Brain pericyte (primary cell): Measurements from ENCODE around the gene ARHGAP26.

Source experiments
- DNase-seq: peaks from one replicate; pipeline ENCODE4 v3.0.0-alpha.2; 2012; ENCODE audit warnings: low read depth, low spot score

ARHGAP26 gene

GRCh38 chr5:142847898-142848790 lies 78.0 kb downstream of the ARHGAP26 start:
- DNase-seq: no peak

GRCh38 chr5:142849466-142849865 lies 79.3 kb downstream of the ARHGAP26 start:
- no peak for DNase-seq

DNA sequence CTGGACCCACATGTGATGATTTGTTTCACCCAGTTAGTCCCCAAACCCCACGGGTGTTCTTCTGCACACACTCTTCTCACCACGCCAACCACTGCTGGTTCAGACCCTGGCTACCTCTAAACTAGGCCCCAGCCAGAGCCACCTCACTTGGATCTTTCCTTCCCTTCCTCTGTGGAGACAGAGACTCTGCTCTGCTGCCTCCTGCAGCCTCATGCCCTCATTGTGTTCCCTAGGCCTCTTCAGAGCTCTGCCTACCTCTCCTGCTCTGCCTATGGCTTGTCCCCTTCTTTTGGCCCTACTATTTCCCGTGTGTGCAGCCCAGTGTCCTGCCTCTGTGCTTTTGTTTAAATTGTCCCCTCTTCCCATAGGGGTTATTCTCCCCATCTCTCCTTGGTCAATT lies 79.7 kb downstream of the ARHGAP26 start:
- no peak for DNase-seq

DNA sequence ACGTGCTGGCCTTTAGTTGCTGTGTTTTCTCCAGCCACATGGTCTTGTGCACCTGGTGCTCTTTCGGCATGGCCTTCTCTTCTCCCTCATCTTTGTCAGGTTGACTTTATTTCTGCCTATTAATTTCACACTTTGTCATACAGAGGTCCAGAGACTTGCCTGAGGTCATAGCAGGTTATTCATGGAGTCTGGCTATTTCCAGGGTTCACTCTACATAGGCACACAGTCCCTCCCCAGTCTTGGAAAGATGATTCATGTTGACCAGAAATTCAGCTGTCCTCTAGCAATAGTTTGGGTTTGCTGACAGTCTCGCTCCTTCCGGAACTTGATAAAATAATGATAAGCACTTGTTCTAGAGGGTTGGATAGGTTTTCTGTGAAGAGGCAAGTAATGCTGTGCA lies 81.6 kb downstream of the ARHGAP26 start:
- no peak for DNase-seq

DNA sequence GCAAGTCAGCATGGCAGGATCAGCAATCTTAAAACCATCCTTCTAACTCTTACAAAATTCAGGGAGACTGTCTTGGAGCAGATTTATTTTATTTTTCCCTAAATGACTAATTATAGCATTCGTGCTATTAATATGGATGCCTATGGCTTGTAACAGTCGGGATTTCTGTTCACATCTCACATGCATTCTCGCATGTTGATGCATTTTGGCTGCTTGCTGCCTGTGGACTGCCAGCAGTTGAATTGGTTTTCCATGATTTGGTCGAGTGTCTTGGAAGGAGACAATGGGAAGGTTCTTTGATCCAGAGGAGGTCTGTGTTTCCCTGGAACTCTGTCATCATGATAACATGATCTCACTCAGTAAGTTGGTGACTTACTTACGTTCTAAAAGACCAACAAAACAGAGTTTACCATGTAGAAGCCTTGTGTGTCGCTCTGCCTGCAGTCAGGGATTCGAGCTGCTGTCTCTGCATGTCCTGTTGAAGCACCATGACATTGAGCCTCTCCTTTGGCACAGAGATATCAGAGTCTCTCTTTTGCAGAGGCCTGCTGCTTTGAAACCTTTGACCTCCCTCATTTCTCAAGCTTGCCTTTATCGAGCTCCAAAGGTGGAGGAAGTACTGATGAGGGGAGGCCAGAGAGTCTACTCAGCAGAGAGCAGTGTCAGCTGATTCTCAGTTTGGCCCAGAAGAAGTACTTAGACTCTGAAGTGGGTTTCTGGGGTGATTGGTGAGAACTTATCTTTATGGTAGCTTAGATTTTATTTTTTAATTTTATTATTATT lies 82.4 kb downstream of the ARHGAP26 start:
- DNase-seq: no peak

DNA sequence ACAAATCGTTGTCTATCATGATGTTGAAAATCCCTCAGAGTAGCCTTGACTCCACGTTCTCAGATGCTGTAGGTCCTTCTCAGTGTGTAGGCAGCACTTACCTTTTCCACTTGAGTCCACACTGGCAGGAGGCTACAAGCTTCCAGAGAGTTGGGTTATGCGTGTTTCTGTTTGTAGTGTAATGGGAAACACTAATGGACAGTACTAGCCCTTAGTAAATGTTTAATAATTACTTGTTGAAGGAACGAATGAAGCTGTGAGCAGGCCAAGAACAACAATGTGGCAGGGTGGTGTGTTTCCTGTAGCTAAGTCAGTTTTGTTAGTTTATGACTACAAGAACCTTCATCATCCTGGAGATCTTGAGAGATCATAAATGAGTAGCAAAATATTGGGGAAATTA lies 83.5 kb downstream of the ARHGAP26 start:
- no peak for DNase-seq

GRCh38 chr5:142856269-142856782 lies 86.1 kb downstream of the ARHGAP26 start:
- no peak for DNase-seq

- no peak for DNase-seq
These were observed 87.2 kb downstream of the ARHGAP26 start for GRCh38 chr5:142857405-142857804.

DNA sequence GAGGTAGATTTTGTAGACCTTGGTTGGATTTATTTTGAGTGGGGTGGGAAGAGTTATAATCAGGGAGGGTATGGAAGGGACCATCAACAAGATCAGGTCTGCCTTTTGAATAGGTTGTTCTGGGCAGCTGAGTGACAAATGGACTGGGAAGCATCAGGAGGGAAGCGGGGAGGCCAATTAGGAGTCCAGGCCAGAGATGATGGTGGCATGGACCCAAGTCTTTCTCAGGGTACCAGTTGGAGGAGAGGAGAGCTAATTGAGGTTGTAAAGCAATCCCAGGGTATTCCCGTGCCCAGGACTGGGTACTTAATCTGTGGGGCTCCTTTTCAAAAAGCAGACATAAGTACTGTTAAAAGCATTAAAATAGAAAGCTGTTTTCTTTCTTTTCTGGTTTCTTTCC lies 88.9 kb downstream of the ARHGAP26 start:
- DNase-seq: no peak

DNA sequence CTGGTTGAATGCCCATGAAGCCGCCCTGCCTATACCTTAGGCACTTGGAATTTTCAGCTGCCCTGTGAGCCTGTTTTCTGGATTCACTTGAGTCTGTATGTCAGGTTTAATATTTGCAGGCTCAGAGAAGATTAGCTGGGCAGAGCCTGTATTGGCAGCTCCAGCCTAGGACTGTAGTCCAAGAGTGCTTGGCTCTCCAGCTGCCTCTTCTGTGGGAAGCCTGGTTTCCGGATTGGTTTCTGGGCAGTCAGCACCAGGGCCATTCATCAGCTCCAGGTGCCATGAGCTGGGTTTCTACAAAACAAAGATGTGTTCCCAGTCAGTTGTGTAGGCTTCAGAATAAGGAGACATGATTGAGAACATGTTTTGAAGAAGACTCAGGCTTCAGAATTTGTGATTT lies 90.1 kb downstream of the ARHGAP26 start:
- DNase-seq: no peak

DNA sequence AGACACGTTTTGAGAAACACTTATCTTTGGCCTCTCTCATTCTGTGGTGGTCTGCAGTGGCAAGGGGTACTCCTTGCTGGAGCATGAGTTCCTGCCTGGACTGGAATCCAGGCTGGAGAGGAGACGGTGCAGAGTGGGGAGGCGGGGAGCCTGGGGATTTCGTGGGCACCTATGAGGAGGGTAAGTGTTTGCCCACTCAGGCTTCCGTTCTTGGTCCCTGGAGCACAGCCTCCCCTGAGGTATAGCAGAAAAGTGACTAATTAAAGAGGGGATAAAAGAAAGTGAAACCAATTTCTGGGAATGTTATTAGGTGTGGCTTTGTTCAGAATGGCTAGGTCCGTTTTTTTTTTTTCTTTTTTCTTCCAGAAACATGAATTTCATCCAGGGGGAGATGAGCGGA lies 90.8 kb downstream of the ARHGAP26 start:
- no peak for DNase-seq

- DNase-seq: no peak
These were observed 92.4 kb downstream of the ARHGAP26 start for GRCh38 chr5:142862594-142862993.

DNA sequence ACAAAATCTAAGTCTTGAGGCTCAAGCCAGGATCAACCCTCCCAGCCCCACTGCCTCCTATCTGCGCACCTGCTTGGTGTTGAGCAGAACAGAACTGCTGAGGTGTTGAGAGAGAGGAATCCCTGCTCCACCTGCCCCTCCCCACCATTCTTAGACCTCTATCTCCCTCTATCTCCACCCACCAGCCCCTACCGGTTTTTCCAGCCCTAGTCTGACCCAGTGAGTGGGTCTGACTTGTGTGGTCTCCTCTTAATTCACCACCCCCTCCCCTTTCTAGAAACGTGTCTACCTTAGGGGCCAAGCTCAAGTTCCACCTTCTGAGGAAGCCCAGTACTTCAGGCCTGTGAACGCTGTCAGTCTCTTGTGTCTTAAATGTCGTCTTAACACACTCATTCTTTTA lies 93.7 kb downstream of the ARHGAP26 start:
- no peak for DNase-seq

- no peak for DNase-seq
These were observed 94.4 kb downstream of the ARHGAP26 start for GRCh38 chr5:142864290-142865260.

- DNase-seq: no peak
These were observed 95.5 kb downstream of the ARHGAP26 start for GRCh38 chr5:142865631-142866030.

GRCh38 chr5:142866563-142867275 lies 96.5 kb downstream of the ARHGAP26 start:
- no peak for DNase-seq

DNA sequence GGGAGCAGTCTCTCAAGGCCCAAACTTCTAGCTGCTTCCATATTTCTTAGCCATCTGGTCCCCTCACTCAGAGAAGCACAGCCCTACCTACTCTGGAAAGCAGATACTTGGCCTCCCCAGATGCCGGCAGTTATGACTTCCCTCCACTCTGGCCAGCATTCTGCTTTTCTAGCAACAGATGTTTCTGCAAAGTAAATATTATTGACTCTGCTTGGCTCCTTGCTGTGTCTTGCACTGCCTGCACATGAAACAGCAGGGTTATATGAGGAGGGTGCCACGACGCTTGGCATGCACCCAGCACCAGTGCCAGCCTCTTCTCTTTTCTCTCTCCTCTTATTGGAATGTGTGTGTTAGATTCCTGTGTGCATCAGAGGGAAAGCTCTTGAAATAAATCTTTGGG lies 99.7 kb downstream of the ARHGAP26 start:
- DNase-seq: peak; percentile 76

GRCh38 chr5:142870532-142871362 lies 100.6 kb downstream of the ARHGAP26 start:
- DNase-seq: no peak

DNA sequence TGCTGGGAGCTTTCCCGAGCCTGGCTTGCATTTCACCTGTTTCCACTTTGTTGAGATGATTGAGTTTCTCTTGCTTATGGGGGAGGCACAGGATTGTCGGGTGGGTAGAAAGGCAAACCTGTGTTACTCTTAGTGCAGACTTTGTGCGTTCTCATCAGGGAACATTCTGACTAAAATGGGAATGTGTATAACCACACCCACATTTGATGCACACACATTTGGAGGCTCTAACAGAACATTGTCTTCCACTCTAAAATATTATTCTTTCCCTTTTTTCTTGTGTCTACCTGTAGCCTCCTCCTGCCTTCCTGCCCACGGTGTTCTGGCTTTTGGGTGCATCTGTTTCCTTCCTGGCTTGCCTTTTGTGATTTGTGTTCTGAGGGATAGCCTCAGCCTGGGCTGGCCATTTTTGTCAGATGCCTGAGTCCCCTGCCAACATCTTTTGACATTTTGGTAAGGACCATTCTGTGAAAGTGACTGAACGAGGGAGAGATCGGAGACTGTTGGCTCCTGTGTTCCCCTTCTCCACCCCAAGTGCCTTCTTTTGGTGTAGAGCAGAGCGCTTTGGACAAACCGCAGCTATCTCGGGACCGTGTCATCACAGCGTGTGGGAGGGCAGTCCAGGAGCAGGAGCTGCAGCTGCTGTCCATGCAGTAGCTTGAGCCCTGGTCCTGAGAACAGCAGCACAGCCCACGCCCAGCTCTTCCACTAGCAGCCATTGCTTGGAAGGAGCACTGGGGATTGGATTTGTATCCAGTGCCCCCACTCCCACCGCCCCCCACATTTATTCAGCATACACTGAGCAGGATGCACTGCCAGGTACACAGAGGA lies 101.4 kb downstream of the ARHGAP26 start:
- no peak for DNase-seq
